ENCODE results near the gene TRIM24.

Gene TRIM24

GRCh38 chr7:138542183-138542582 lies 82.1 kb downstream of the TRIM24 start:
- peak in 1 of 2 donors; percentile 20 for ATAC-seq

- no peak for ATAC-seq
These were observed 83.7 kb downstream of the TRIM24 start for GRCh38 chr7:138543739-138544138.

- no peak for ATAC-seq
These were observed 85.1 kb downstream of the TRIM24 start for GRCh38 chr7:138545123-138545522.

GRCh38 chr7:138546064-138546619 lies 86.1 kb downstream of the TRIM24 start:
- ATAC-seq = no peak

- no peak for ATAC-seq
These were observed 86.8 kb downstream of the TRIM24 start for GRCh38 chr7:138546829-138547228.

GRCh38 chr7:138549082-138549481 lies 89.0 kb downstream of the TRIM24 start:
- ATAC-seq = no peak

- ATAC-seq = no peak
These were observed 90.3 kb downstream of the TRIM24 start for GRCh38 chr7:138550337-138550736.

- no peak for ATAC-seq
These were observed 91.0 kb downstream of the TRIM24 start for GRCh38 chr7:138551102-138551501.

- ATAC-seq = no peak
These were observed 93.7 kb downstream of the TRIM24 start for GRCh38 chr7:138553805-138554204.

GRCh38 chr7:138554674-138555073 lies 94.6 kb downstream of the TRIM24 start:
- no peak for ATAC-seq

- no peak for ATAC-seq
These were observed 95.6 kb downstream of the TRIM24 start for GRCh38 chr7:138555684-138556083.

GRCh38 chr7:138556771-138557484 lies 96.9 kb downstream of the TRIM24 start:
- ATAC-seq = no peak

- ATAC-seq = no peak
These were observed 99.4 kb downstream of the TRIM24 start for GRCh38 chr7:138559448-138559847.

GRCh38 chr7:138563808-138564207 lies 103.7 kb downstream of the TRIM24 start:
- ATAC-seq = no peak

- ATAC-seq = no peak
These were observed 104.3 kb downstream of the TRIM24 start for GRCh38 chr7:138564365-138564764.

GRCh38 chr7:138565071-138565450 lies 105.0 kb downstream of the TRIM24 start:
- ATAC-seq = no peak

- ATAC-seq = no peak
These were observed 105.5 kb downstream of the TRIM24 start for GRCh38 chr7:138565451-138566114.

GRCh38 chr7:138568655-138569054 lies 108.6 kb downstream of the TRIM24 start:
- ATAC-seq = no peak

GRCh38 chr7:138569418-138569817 lies 109.4 kb downstream of the TRIM24 start:
- ATAC-seq = no peak

- ATAC-seq = no peak
These were observed 110.7 kb downstream of the TRIM24 start for GRCh38 chr7:138570715-138571114.

GRCh38 chr7:138573741-138574140 lies 113.7 kb downstream of the TRIM24 start:
- ATAC-seq = no peak

GRCh38 chr7:138575897-138576428 lies 115.9 kb downstream of the TRIM24 start:
- ATAC-seq = no peak

GRCh38 chr7:138579136-138579535 lies 119.1 kb downstream of the TRIM24 start:
- ATAC-seq = no peak

- no peak for ATAC-seq
These were observed 119.6 kb downstream of the TRIM24 start for GRCh38 chr7:138579671-138580070.
